Keratinocyte (primary cell): ENCODE data around the gene SULT2B1. TPM values are rescaled to one million over a fixed set of nuclear protein-coding genes. Genes with fewer than 3 reads are reported as not detected.
A peak's percentile ranks its signal among the peaks of the same experiment; 100 is the strongest.

ENCODE experiments used
- DNase-seq: peaks from one replicate; pipeline ENCODE4 v3.0.0-alpha.2; 2011; ENCODE audit warnings: low read depth, missing footprints, low spot score
- FAIRE-seq: peaks from 2 replicates; lab custom pipeline; 2011; peaks lifted over from hg19 to GRCh38; lab: Jason Lieb, UNC
- H2AFZ ChIP-seq: 2 replicates; pipeline ENCODE4 v1.6.0; 2012; ENCODE audit warnings: low read length, control low read depth, inconsistent platforms; ENCODE audit not compliant: control insufficient read depth
- H3K27ac ChIP-seq: 2 replicates; pipeline ENCODE4 v1.5.1; 2011; ENCODE audit warnings: low read length; ENCODE audit not compliant: control insufficient read depth, insufficient read depth
- H3K27me3 ChIP-seq: 3 replicates; pipeline ENCODE4 v1.6.0; 2011; ENCODE audit warnings: low read length; ENCODE audit not compliant: control insufficient read depth, insufficient read depth; ENCODE audit errors: extremely low read depth
- H3K36me3 ChIP-seq, 2 experiments: 2 replicates in 1 of 2; 3 replicates in 1 of 2; pipeline ENCODE4 v1.5.1; 2011; ENCODE audit warnings: low read length in 2 of 2, mild to moderate bottlenecking in 1 of 2; ENCODE audit not compliant: control insufficient read depth in 2 of 2, insufficient read depth in 2 of 2; ENCODE audit errors: extremely low read depth in 1 of 2
- H3K4me1 ChIP-seq: 3 replicates; pipeline ENCODE4 v1.5.1; 2011; ENCODE audit warnings: low read length; ENCODE audit not compliant: control insufficient read depth, insufficient read depth; ENCODE audit errors: extremely low read depth
- H3K4me2 ChIP-seq: 3 replicates; pipeline ENCODE4 v1.6.0; 2011; ENCODE audit warnings: low read depth, low read length; ENCODE audit not compliant: control insufficient read depth, insufficient read depth; ENCODE audit errors: extremely low read depth
- H3K4me3 ChIP-seq, 3 experiments: fragments of 200-600 bp in 1 of 3; sonication (generic) in 1 of 3; 2 replicates in 2 of 3; 3 replicates in 1 of 3; pipeline ENCODE4 v1.5.1; 2011 to 2016; ENCODE audit warnings: low read length in 3 of 3, mild to moderate bottlenecking in 3 of 3, control low read depth in 2 of 3, inconsistent platforms in 1 of 3, low read depth in 1 of 3, mixed read lengths in 1 of 3, mixed run types in 1 of 3, moderate library complexity in 1 of 3; ENCODE audit not compliant: control insufficient read depth in 2 of 3, insufficient read depth in 2 of 3; ENCODE audit errors: extremely low read depth in 1 of 3
- H3K79me2 ChIP-seq: 2 replicates; pipeline ENCODE4 v1.6.0; 2012; ENCODE audit warnings: low read length; ENCODE audit not compliant: control insufficient read depth, insufficient read depth
- H3K9ac ChIP-seq: 3 replicates; pipeline ENCODE4 v1.6.0; 2011; ENCODE audit warnings: low read length; ENCODE audit not compliant: control insufficient read depth, insufficient read depth; ENCODE audit errors: extremely low read depth
- H3K9me1 ChIP-seq: 3 replicates; pipeline ENCODE4 v1.6.0; 2011; ENCODE audit warnings: low read length; ENCODE audit not compliant: control insufficient read depth, insufficient read depth; ENCODE audit errors: extremely low read depth
- H3K9me3 ChIP-seq: 2 replicates; pipeline ENCODE4 v1.5.1; 2012; ENCODE audit warnings: low read depth, low read length; ENCODE audit not compliant: control insufficient read depth
- H4K20me1 ChIP-seq: 3 replicates; pipeline ENCODE4 v1.6.0; 2011; ENCODE audit warnings: low read length; ENCODE audit not compliant: control insufficient read depth, insufficient read depth; ENCODE audit errors: extremely low read depth
- EZH2 ChIP-seq: IDR thresholded peaks from one replicate; pipeline ENCODE4 v1.6.1; 2012; ENCODE audit warnings: inconsistent platforms, mild to moderate bottlenecking, low read length, moderate library complexity
- dilution Hi-C: fragments of 300-500 bp; cut with MboI; formaldehyde crosslinking; loops from one replicate; pipeline ENCODE4 v1.7.0; 2020; ENCODE audit warnings: low sequenced_read_pairs; ENCODE audit not compliant: extremely low pct_ligation_motif_present
- polyA plus RNA-seq, 5 experiments: library from polyadenylated mRNA; depleted of rRNA in 3 of 5; stranded (reverse) in 3 of 5; stranded (forward) in 1 of 5; unstranded in 1 of 5; fragments of >200 nt; gene quantifications; 1 replicate in 1 of 5; 2 replicates in 3 of 5; 3 replicates in 1 of 5; pipeline versions ENCODE4 v1.2.1 to v1.2.3, GENCODE V29; 2011 to 2012; ENCODE audit warnings: missing spikeins in 2 of 5, low read depth in 1 of 5, low replicate concordance in 1 of 5
- TF ChIP-seq, protein P1 (sequence below), 3 experiments: IDR thresholded peaks in 1 of 3; conservative IDR thresholded peaks in 1 of 3; optimal IDR thresholded peaks in 1 of 3; 2 replicates in 2 of 3; 3 replicates in 1 of 3; pipeline versions ENCODE3 to v1.5.1; 2011; ENCODE audit warnings: low read length in 3 of 3, mild to moderate bottlenecking in 3 of 3, moderate library complexity in 2 of 3, control low read depth in 1 of 3, inconsistent platforms in 1 of 3; ENCODE audit not compliant: insufficient read depth in 2 of 3; ENCODE audit errors: extremely low read depth in 1 of 3

Gene SULT2B1
- polyA plus RNA-seq, 1 donor (not counting 4 experiments of a cell fraction or from before 2014, with no cell fraction given) = 6.0 TPM

DNA sequence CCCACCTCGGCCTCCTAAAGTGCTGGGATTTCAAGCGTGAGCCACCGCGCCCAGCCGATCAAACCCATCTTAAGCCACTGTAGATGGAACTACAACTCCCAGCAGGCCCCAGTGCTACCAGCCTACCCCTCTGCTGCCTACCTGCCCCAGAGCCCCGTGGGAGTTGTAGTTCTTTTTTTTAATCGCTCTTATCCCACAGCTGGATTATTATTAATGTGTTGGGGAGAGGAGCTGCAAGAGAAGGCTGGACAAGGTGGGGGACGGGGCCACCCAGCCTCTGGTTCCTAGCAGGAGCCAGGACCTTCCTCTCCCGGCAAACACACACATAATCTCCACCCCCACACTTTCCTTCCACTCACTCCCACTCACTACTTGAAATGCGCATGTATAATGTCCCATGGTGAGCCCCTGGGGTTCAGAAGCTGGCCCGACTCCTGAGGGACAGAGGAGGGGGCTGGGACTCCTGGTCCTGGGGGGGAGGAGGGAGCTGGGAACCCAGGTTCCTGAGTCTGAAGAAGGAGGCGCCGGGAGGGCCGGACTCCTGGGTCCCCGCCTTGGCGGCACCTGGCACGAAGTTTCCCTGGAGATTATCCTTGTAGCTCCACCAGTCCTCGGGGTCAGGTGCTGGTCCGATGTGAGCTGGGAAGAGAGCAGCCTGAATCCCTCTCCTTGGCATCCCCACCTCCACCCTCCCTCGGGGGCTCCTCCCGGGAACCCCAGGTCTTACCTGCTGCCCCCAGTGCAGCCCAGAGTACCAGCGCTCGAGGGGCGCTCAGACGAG, 93.1 kb downstream of the SULT2B1 start:
- DNase-seq (no peak), FAIRE-seq (no peak)
- Histone ChIP-seq H2AFZ (peak overlapping the region; percentile 65), H3K9me1 (no peaks in the 10 kb centered on the region), H3K9me3 (no peaks in the 10 kb centered on the region), H3K4me2 (peak overlapping the region; percentile 88), H3K4me1 (peaks cover 21% of the 10 kb centered on the region), H3K4me3 (peak overlapping the region; percentile 51 to 84 (median 67)), H3K27me3 (peaks cover 5% of the 10 kb centered on the region), H3K9ac (no peak overlapping the region), H3K36me3 (no peaks in the 10 kb centered on the region), H4K20me1 (no peaks in the 10 kb centered on the region), H3K27ac (no peak overlapping the region), H3K79me2 (no peaks in the 10 kb centered on the region)
- dilution Hi-C loops = no loop called here
- no peak for TF ChIP-seq EZH2
- TF ChIP-seq, protein P1, sequence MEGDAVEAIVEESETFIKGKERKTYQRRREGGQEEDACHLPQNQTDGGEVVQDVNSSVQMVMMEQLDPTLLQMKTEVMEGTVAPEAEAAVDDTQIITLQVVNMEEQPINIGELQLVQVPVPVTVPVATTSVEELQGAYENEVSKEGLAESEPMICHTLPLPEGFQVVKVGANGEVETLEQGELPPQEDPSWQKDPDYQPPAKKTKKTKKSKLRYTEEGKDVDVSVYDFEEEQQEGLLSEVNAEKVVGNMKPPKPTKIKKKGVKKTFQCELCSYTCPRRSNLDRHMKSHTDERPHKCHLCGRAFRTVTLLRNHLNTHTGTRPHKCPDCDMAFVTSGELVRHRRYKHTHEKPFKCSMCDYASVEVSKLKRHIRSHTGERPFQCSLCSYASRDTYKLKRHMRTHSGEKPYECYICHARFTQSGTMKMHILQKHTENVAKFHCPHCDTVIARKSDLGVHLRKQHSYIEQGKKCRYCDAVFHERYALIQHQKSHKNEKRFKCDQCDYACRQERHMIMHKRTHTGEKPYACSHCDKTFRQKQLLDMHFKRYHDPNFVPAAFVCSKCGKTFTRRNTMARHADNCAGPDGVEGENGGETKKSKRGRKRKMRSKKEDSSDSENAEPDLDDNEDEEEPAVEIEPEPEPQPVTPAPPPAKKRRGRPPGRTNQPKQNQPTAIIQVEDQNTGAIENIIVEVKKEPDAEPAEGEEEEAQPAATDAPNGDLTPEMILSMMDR (optimal IDR thresholded peaks at IDR 0.05 in 1 of 3, IDR thresholded peaks at IDR 0.05 in 1 of 3, conservative IDR thresholded peaks at IDR 0.05 in 1 of 3; ENCODE audit: extremely low read depth in 1 of 3, insufficient read depth in 2 of 3, low read length in 3 of 3) = no peak

DNA sequence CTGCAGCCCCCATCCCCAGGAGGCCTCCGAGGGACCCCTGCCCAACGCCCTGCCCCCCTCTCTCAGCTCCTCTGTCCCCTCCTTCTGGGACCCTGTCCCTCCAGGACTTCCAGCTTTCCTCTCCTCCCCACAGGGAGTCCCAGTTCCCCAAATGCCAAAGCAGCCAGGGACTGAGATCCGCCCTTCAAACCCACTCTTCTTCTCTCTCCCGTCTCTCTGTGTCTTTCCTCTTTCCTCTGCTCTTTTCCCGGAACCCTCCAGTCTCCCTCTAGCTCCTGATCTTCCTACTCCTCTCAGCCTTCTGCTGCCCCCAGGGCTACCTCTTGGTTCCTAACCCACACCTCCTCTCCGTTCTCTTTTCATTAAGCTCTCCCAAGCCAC, 93.6 kb downstream of the SULT2B1 start:
- Histone ChIP-seq H3K4me1 (peaks cover 20% of the 10 kb centered on the region), H3K79me2 (no peaks in the 10 kb centered on the region), H3K9me3 (no peaks in the 10 kb centered on the region), H3K36me3 (no peaks in the 10 kb centered on the region), H2AFZ (peak overlapping the region; percentile 85), H3K27me3 (peaks cover 5% of the 10 kb centered on the region), H3K4me2 (peak overlapping the region; percentile 88), H4K20me1 (no peaks in the 10 kb centered on the region), H3K9ac (peak overlapping the region; percentile 62), H3K27ac (no peak overlapping the region), H3K4me3 (peak overlapping the region; percentile 51 to 84 (median 67)), H3K9me1 (no peaks in the 10 kb centered on the region)
- no peak for DNase-seq
- TF ChIP-seq EZH2 = no peak
- TF ChIP-seq, protein P1 (optimal IDR thresholded peaks at IDR 0.05 in 1 of 3, IDR thresholded peaks at IDR 0.05 in 1 of 3, conservative IDR thresholded peaks at IDR 0.05 in 1 of 3; ENCODE audit: extremely low read depth in 1 of 3, insufficient read depth in 2 of 3, low read length in 3 of 3) = no peak
- dilution Hi-C loops = no loop called here
- no peak for FAIRE-seq
